GM06990 (cell line): ENCODE results near the gene LHFPL3.

ENCODE experiments used
- DNase-seq: peaks from one replicate; pipeline ENCODE4 v3.0.0-alpha.2; 2011; ENCODE audit not compliant: insufficient read length; ENCODE audit errors: extremely low read depth
- H3K27me3 ChIP-seq: replicated peaks from 2 replicates; pipeline ENCODE4 v1.6.0; 2011; ENCODE audit warnings: low read length; ENCODE audit not compliant: control insufficient read depth, insufficient read depth
- H3K36me3 ChIP-seq: 2 replicates; pipeline ENCODE4 v1.5.1; 2011; ENCODE audit warnings: low read length; ENCODE audit not compliant: control insufficient read depth, insufficient read depth
- H3K4me3 ChIP-seq: replicated peaks from 2 replicates; pipeline ENCODE4 v1.5.1; 2011; ENCODE audit warnings: low read depth, mild to moderate bottlenecking, control low read depth, low read length
- TF ChIP-seq, protein P1 (sequence below): IDR thresholded peaks from 2 replicates; pipeline ENCODE4 v1.5.1; 2011; ENCODE audit warnings: low read length, control low read depth, mild to moderate bottlenecking, inconsistent platforms; ENCODE audit not compliant: insufficient read depth, poor library complexity, severe bottlenecking

Gene LHFPL3

DNA sequence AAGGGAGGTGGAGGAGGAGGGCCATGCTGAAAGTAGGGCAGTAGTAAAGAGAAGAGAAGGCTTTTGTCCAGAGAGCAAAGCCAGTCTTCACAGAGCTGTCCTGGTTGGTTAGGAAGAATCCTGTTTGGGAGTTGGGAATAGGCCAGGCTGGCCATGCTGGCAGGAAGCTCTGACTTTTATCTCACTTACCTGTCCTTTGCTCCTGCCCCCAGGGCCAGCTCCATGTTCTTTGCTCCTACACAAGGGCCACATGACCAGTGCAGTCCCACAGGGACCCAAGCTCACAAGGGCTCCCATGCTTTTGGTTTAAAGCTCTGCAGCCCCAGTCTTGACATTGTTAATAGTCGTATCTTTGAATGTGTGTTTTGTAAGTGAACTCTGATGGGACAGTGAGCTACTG, 524.0 kb downstream of the LHFPL3 start:
- TF ChIP-seq, protein P1, sequence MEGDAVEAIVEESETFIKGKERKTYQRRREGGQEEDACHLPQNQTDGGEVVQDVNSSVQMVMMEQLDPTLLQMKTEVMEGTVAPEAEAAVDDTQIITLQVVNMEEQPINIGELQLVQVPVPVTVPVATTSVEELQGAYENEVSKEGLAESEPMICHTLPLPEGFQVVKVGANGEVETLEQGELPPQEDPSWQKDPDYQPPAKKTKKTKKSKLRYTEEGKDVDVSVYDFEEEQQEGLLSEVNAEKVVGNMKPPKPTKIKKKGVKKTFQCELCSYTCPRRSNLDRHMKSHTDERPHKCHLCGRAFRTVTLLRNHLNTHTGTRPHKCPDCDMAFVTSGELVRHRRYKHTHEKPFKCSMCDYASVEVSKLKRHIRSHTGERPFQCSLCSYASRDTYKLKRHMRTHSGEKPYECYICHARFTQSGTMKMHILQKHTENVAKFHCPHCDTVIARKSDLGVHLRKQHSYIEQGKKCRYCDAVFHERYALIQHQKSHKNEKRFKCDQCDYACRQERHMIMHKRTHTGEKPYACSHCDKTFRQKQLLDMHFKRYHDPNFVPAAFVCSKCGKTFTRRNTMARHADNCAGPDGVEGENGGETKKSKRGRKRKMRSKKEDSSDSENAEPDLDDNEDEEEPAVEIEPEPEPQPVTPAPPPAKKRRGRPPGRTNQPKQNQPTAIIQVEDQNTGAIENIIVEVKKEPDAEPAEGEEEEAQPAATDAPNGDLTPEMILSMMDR, result no peak
- no peak overlapping the region for H3K4me3 ChIP-seq
- H3K36me3 ChIP-seq, result no peaks in the 10 kb centered on the region
- H3K27me3 ChIP-seq, result peaks cover 1% of the 10 kb centered on the region; the same call in 1 of the 2 replicates
- no peak for DNase-seq

DNA sequence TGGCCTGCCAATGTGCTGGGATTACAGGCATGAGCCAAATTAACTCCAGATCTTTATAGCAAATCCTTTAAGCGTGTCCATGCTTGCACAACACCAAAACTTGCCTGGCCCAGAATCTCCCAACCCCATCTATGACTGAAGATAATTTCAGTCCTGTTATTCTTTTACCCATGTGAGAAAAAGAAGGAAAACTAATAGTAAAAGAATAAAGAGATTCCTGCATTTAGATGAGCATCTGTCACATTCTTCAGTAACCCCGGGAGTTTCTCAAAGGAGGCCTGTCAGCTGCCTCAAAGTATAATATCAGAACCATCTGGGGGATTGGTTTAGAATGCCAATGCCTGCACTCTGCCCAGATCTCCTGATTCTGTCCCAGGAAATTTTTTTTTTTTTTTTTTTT, 527.5 kb downstream of the LHFPL3 start:
- H3K4me3 ChIP-seq, result no peak overlapping the region
- no peaks in the 10 kb centered on the region for H3K36me3 ChIP-seq
- no peaks in the 10 kb centered on the region for H3K27me3 ChIP-seq
- no peak for DNase-seq
- TF ChIP-seq, protein P1, result no peak

DNA sequence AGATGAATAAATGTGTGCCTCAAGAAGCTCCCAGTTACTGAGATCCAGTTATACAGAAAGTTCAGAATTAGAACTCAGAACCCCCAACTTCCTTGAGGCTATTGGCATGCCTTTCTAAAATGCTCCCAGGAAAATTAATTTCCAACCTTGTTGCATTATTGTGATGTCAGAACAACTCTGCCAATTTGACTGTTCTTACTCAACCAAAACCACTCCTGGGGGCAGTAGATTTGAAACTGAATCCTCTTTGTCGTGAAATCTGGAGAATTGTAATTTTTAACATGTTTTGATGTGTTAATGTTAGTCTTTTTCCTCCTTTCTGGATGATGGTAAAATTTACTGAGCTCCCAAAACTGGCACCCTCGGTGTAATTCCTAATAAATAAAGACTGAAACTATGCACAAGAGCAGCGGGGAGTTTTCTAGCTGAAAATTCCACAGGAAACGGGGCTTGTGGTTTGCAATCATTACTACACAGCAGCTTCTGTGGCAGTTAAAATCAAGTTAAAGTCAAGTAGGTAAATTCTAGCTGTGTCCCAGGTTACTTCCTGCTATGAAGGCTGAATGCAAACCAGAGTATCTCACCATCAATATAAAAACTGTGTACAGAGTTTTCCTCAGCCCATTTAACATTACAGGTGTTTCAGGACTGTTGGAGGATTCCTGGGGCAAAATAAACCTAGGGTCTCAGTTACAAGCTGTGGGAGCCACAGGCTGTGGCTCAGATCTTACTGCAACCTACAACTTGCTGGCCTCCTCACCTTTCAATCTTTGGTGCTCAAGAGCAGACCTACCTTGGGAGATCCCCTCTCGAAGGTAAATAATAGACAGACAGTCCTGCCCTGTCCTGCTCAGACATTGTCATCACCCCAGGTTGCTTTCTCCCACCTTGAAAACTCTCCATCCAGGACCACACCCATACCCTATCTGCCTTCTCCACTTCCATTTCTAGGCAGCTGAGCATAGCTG, 529.3 kb downstream of the LHFPL3 start:
- Histone ChIP-seq H3K27me3 (no peaks in the 10 kb centered on the region), H3K36me3 (no peaks in the 10 kb centered on the region), H3K4me3 (no peak overlapping the region)
- no peak for DNase-seq
- TF ChIP-seq, protein P1, result no peak

DNA sequence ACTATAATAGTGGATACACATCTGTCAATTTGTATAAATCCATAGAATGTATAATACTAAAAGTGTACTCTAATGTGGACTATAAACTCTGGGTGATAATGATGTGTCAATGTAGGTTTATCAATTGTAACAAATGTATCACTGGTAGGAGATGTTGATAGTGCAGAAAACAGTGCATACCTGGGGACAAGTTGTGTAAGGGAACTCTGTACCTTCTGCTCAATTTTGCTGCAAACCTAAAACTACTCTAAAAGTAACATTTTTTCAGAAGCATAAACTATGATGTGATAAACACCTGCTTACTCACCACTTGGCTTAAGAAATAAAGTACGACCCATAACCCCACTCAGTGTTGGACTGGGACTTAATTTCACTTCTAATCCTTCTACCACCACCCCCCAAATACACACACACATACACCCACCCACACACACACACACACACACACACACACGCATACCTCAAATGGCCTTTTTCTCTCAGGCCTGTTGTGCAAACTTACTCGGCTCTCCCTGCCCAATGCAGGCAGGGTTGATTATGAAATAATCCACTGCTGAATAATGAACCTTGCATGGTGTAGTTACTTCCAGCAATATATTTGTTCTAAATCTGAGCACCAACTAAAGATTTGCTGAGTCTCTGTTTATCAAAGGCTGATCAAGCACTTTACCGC, 531.5 kb downstream of the LHFPL3 start:
- no peak overlapping the region for H3K4me3 ChIP-seq
- TF ChIP-seq, protein P1, result no peak
- H3K36me3 ChIP-seq, result no peaks in the 10 kb centered on the region
- H3K27me3 ChIP-seq, result no peaks in the 10 kb centered on the region
- no peak for DNase-seq

DNA sequence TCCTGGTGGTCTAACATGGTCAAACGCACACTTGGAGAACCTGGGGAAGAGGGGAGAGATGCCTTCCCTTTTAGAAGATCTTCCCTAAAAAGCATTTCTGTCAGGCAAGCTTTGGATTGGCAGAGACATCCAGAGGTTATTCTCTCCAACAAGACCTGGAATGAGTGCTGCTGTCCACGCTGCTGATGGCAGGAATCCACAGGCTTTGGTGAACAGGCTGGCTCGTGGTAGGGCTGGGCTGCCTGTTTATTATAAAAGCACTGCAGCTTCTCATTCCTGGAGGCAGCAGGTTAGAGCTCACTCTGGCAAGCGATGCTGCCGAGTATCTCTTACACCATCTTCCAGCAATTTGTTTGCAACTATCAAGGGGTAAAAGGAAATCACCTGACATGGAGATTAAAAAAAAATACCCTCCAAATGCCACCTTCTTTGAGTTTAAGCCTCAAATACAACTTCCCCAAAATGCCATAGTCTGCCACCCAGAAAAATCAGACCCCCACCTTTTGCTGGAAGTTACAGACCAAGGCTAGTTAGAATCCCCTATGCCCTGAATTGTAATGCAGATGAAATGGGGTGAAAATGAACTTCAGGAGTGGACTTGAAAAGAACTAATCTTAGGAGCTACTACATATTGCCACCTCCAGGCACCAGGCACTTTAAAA, 533.5 kb downstream of the LHFPL3 start:
- Histone ChIP-seq H3K36me3 (no peaks in the 10 kb centered on the region), H3K4me3 (no peak overlapping the region), H3K27me3 (no peaks in the 10 kb centered on the region)
- DNase-seq, result no peak
- TF ChIP-seq, protein P1, result no peak
